IMR-90 (cell line): ENCODE measurements around the gene TRIM71. TPM values are rescaled to one million over a fixed set of nuclear protein-coding genes. Genes with fewer than 3 reads are reported as not detected.

Experiments used
- polyA plus RNA-seq, 3 experiments: library from polyadenylated mRNA; depleted of rRNA; stranded (reverse); fragments of >200 nt; gene quantifications; 2 replicates each; pipeline ENCODE4 v1.2.3, GENCODE V29; 2012; ENCODE audit warnings: low replicate concordance in 1 of 3
- total RNA-seq: library from RNA; depleted of rRNA; stranded (reverse); fragments of >200 nt; gene quantifications from 2 replicates; pipeline ENCODE4 v1.2.3, GENCODE V29; 2012; rRNA removed

TRIM71 gene
- total and polyA plus RNA-seq, 2 of the 4 experiments (the other 2 are of a cell fraction), result not detected

Other genes starting within 250 kb of the TRIM71 start
- gene DYNC1LI1, start 247.1 kb upstream of the TRIM71 start, total RNA-seq, result 30.8 and 45.0 TPM in 2 replicates
- gene DYNC1LI1, start 247.1 kb upstream of the TRIM71 start, polyA plus RNA-seq (2012; rRNA removed), result 22.8 and 25.2 TPM in 2 replicates
- 19.4 and 20.4 TPM in 2 replicates for gene CNOT10, start 132.8 kb upstream of the TRIM71 start, total RNA-seq
- 15.8 and 19.9 TPM in 2 replicates for gene CNOT10, start 132.8 kb upstream of the TRIM71 start, polyA plus RNA-seq (2012; rRNA removed)
- gene CCR4, start 133.6 kb downstream of the TRIM71 start, total RNA-seq, result not detected in 2 replicates
- gene CCR4, start 133.6 kb downstream of the TRIM71 start, polyA plus RNA-seq (2012; rRNA removed), result not detected in 2 replicates